GM12878 (cell line): ENCODE data around the gene FBXL22. TPM values are rescaled to one million over a fixed set of nuclear protein-coding genes. Genes with fewer than 3 reads are reported as not detected.

ENCODE experiments used
- ATAC-seq: fragments of 200-7000 bp; cut with Tn5 transposase; 3 replicates; pipeline ENCODE4 v1.9.1; 2020; ENCODE audit warnings: mild to moderate bottlenecking, moderate library complexity
- BruUV-seq: library from RNA; stranded (reverse); fragments of 400-500 nt; replicated peaks from 2 replicates; lab custom pipeline; 2021; lab: Mats Ljungman, UMichigan
- CTCF ChIA-PET: fragments of 300-600 bp; sonication (Branson Sonifier 250); formaldehyde crosslinking; extraction: SDS; loops from one replicate; lab custom pipeline; 2021; ENCODE audit warnings: inconsistent platforms; lab: Yijun Ruan, JAX
- POLR2A ChIA-PET: fragments of 350-600 bp; formaldehyde crosslinking; extraction: SDS; loops from one replicate; lab custom pipeline; 2021; ENCODE audit warnings: inconsistent platforms; lab: Charles Lee
- RAD21 ChIA-PET: fragments of 300-600 bp; sonication (Branson Sonifier 250); formaldehyde crosslinking; loops from one replicate; lab custom pipeline; 2023; ENCODE audit warnings: antibody characterized with exemption; ENCODE audit not compliant: unreplicated experiment; lab: Charles Lee
- SMC1A ChIA-PET: fragments of 300-600 bp; sonication (Branson Sonifier 250); formaldehyde crosslinking; loops from one replicate; lab custom pipeline; 2023; ENCODE audit not compliant: unreplicated experiment, uncharacterized antibody; lab: Charles Lee
- DNase-seq: peaks from one replicate; pipeline ENCODE4 v3.0.0-alpha.2; 2011; ENCODE audit warnings: low read depth, low spot score
- FAIRE-seq: peaks from 3 replicates; lab custom pipeline; 2011; peaks lifted over from hg19 to GRCh38; lab: Jason Lieb, UNC
- H2AFZ ChIP-seq: 2 replicates; pipeline ENCODE4 v1.6.0; 2011; ENCODE audit warnings: low read depth, low read length, control low read depth; ENCODE audit not compliant: control insufficient read depth
- H3K27ac ChIP-seq: 2 replicates; pipeline ENCODE4 v1.5.1; 2011; ENCODE audit warnings: control low read depth; ENCODE audit not compliant: control insufficient read depth, insufficient read depth
- H3K27me3 ChIP-seq, 2 experiments: replicated peaks in 1 of 2; 2 replicates each; pipeline versions ENCODE4 v1.6.0 to v1.6.1; 2011; ENCODE audit warnings: low read length in 1 of 2; ENCODE audit not compliant: control insufficient read depth in 2 of 2, insufficient read depth in 2 of 2
- H3K36me3 ChIP-seq, 2 experiments: 2 replicates each; pipeline ENCODE4 v1.5.1; 2011; ENCODE audit warnings: low read length in 1 of 2; ENCODE audit not compliant: control insufficient read depth in 2 of 2, insufficient read depth in 2 of 2
- H3K4me1 ChIP-seq: 2 replicates; pipeline ENCODE4 v1.6.1; 2011; ENCODE audit warnings: mild to moderate bottlenecking, low read length, moderate library complexity, mixed read lengths; ENCODE audit not compliant: control insufficient read depth, insufficient read depth
- H3K4me2 ChIP-seq: 2 replicates; pipeline ENCODE4 v1.6.0; 2011; ENCODE audit warnings: control low read depth; ENCODE audit not compliant: control insufficient read depth, insufficient read depth
- H3K4me3 ChIP-seq: fragments of 200-600 bp; sonication (generic); 2 replicates; pipeline ENCODE4 v1.5.1; 2016
- H3K79me2 ChIP-seq: 2 replicates; pipeline ENCODE4 v1.6.0; 2011; ENCODE audit warnings: low read length; ENCODE audit not compliant: control insufficient read depth, insufficient read depth
- H3K9ac ChIP-seq: 2 replicates; pipeline ENCODE4 v1.8.0; 2011; ENCODE audit warnings: low read length, control low read depth, mixed read lengths; ENCODE audit not compliant: control insufficient read depth, insufficient read depth
- H3K9me3 ChIP-seq: replicated peaks from 3 replicates; pipeline ENCODE4 v1.5.1; 2011; ENCODE audit warnings: mild to moderate bottlenecking, low read length; ENCODE audit not compliant: control insufficient read depth, insufficient read depth
- H4K20me1 ChIP-seq: 2 replicates; pipeline ENCODE4 v1.6.0; 2011; ENCODE audit not compliant: control insufficient read depth, insufficient read depth
- BACH1 ChIP-seq: fragments of 450-650 bp; IDR thresholded peaks from 2 replicates; pipeline ENCODE4 v1.6.1; 2017; ENCODE audit warnings: mild to moderate bottlenecking, borderline replicate concordance
- BCL11A ChIP-seq: IDR thresholded peaks from 2 replicates; pipeline ENCODE4 v1.6.1; 2011; ENCODE audit warnings: low read depth, low read length
- CTCF ChIP-seq, 3 experiments: IDR thresholded peaks in 2 of 3; conservative IDR thresholded peaks in 1 of 3; 2 replicates each; pipeline ENCODE4 v1.5.1; 2011; ENCODE audit warnings: low read depth in 3 of 3, low read length in 3 of 3, mild to moderate bottlenecking in 3 of 3, control low read depth in 2 of 3, moderate library complexity in 2 of 3, inconsistent platforms in 1 of 3, mixed read lengths in 1 of 3; ENCODE audit not compliant: control insufficient read depth in 2 of 3, insufficient read depth in 1 of 3; ENCODE audit errors: extremely low read depth in 1 of 3
- EP300 ChIP-seq, 2 experiments: fragments of 150-350 bp in 1 of 2; IDR thresholded peaks; 2 replicates each; pipeline ENCODE4 v1.6.1; 2011 to 2012; ENCODE audit warnings: low read depth in 2 of 2, low read length in 2 of 2, borderline replicate concordance in 1 of 2, improper control_type of control experiment in 1 of 2, inconsistent platforms in 1 of 2; ENCODE audit not compliant: control insufficient read depth in 1 of 2
- JUNB ChIP-seq: IDR thresholded peaks from 2 replicates; pipeline ENCODE4 v1.6.1; 2016; ENCODE audit warnings: antibody characterized with exemption, mild to moderate bottlenecking
- RAD51 ChIP-seq: fragments of 450-650 bp; IDR thresholded peaks from 2 replicates; pipeline ENCODE4 v1.6.1; 2016; ENCODE audit warnings: moderate library complexity, mild to moderate bottlenecking, inconsistent platforms
- RBBP5 ChIP-seq: fragments of 200-600 bp; sonication (generic); conservative IDR thresholded peaks from 2 replicates; pipeline ENCODE4 v1.6.1; 2016
- SMAD1 ChIP-seq: fragments of 450-650 bp; IDR thresholded peaks from 2 replicates; pipeline ENCODE4 v1.6.1; 2018; ENCODE audit warnings: mild to moderate bottlenecking, low read depth; ENCODE audit not compliant: partially characterized antibody
- ZNF687 ChIP-seq: fragments of 450-650 bp; IDR thresholded peaks from 2 replicates; pipeline ENCODE4 v1.6.1; 2017; ENCODE audit warnings: mild to moderate bottlenecking, moderate library complexity
- ZZZ3 ChIP-seq: IDR thresholded peaks from 2 replicates; pipeline ENCODE4 v1.6.1; 2011; ENCODE audit warnings: low read depth; ENCODE audit not compliant: control insufficient read depth, insufficient read length
- WGBS: methylation state at CpG from one replicate; pipeline ENCODE4 v1.1.6; 2016; ENCODE audit warnings: low lambda C conversion rate; ENCODE audit not compliant: insufficient replicate concordance, insufficient coverage; ENCODE audit errors: missing lambda C conversion rate; 5-methylcytosine and 5-hydroxymethylcytosine counted together
- in situ Hi-C: fragments of 300-500 bp; cut with MboI; formaldehyde crosslinking; loops from 9 replicates; pipeline ENCODE4 v1.14.3; 2018; ENCODE audit warnings: mixed read lengths
- intact Hi-C: fragments of 100-400 bp; cut with micrococcal nuclease; formaldehyde crosslinking; loops from one replicate; pipeline ENCODE4 v1.14.2; 2022; ENCODE audit not compliant: unreplicated experiment
- polyA plus RNA-seq, 11 experiments: library from polyadenylated mRNA; depleted of rRNA in 4 of 11; unstranded in 6 of 11; stranded (reverse) in 5 of 11; fragments of >200 nt; fragmentation: Nextera tagmentation in 4 of 11; fragmentation: Illumina TruSeq in 1 of 11; extraction: Ambion mirVana in 4 of 11; extraction: Trizol in 1 of 11; gene quantifications; 1 replicate in 1 of 11; 2 replicates in 10 of 11; pipeline versions ENCODE4 v1.2.1 to v1.2.3, GENCODE V29; 2011 to 2016; ENCODE audit warnings: inconsistent platforms in 2 of 11, missing spikeins in 2 of 11, low read depth in 1 of 11
- total RNA-seq, 4 experiments: library from RNA; depleted of rRNA in 3 of 4; stranded (reverse); fragments of >200 nt in 3 of 4; fragmentation: Illumina TruSeq in 1 of 4; extraction: Trizol in 1 of 4; gene quantifications; 2 replicates each; pipeline versions ENCODE4 v1.2.1 to v1.2.3, GENCODE V29; 2013 to 2021

FBXL22 gene
- total and polyA plus RNA-seq, 10 of the 15 experiments (the other 5 are each of a cell fraction or from before 2014, with no cell fraction given): 0.05 to 2.6 (median 0.52) TPM

- 95% methylated on average over 1 of the region's 1 CpG for WGBS
- no peaks in the 10 kb centered on the region for H4K20me1 ChIP-seq
- ChIA-PET CTCF (interaction anchor here (0.6 to 1.5 kb wide), 3 partner anchors 12 to 147 kb away, joined by 3 to 8 read pairs (median 4); no protein-coding TSS in a partner anchor), RAD21 (no interaction called here), POLR2A (interaction anchor here (0.6 kb wide), 1 partner anchor 11 kb away, joined by 3 read pairs; no protein-coding TSS in a partner anchor), SMC1A (interaction anchor here (0.6 to 5.9 kb wide), 6 partner anchors 10 to 429 kb away, joined by 3 to 43 read pairs (median 3); no protein-coding TSS in a partner anchor)
- H3K9ac ChIP-seq: no peak overlapping the region
- in situ Hi-C loops: no loop called here
- intact Hi-C loops: no loop called here
- H3K4me1 ChIP-seq: no peaks in the 10 kb centered on the region
- DNase-seq (no peak), ATAC-seq (peak; percentile 38; the same call in 2 of the 3 replicates), FAIRE-seq (no peak)
- no peaks in the 10 kb centered on the region for H3K27me3 ChIP-seq
- peaks cover 10 to 36% of the 10 kb centered on the region in 2 experiments for H3K36me3 ChIP-seq
- H3K9me3 ChIP-seq: no peaks in the 10 kb centered on the region
- H2AFZ ChIP-seq: no peak overlapping the region
- no peak overlapping the region for H3K4me2 ChIP-seq
- H3K27ac ChIP-seq: no peak overlapping the region
- TF ChIP-seq RAD51: 0 out of 2 replicates have a peak, but pooled peaks have one; percentile 14
- no peak for TF ChIP-seq CTCF (IDR thresholded peaks at IDR 0.05 in 2 of 3, conservative IDR thresholded peaks at IDR 0.05 in 1 of 3; ENCODE audit: control insufficient read depth in 2 of 3, extremely low read depth in 1 of 3, insufficient read depth in 1 of 3, low read depth in 3 of 3, low read length in 3 of 3)
- 0 out of 2 replicates have a peak, but pooled peaks have one; percentile 15 for TF ChIP-seq JUNB
- no peaks in the 10 kb centered on the region for H3K79me2 ChIP-seq
- no TSS peak for BruUV-seq
- H3K4me3 ChIP-seq: no peak overlapping the region
These were observed 41.7 kb downstream of the FBXL22 start for GRCh38 chr15:63638839-63639238.

DNA sequence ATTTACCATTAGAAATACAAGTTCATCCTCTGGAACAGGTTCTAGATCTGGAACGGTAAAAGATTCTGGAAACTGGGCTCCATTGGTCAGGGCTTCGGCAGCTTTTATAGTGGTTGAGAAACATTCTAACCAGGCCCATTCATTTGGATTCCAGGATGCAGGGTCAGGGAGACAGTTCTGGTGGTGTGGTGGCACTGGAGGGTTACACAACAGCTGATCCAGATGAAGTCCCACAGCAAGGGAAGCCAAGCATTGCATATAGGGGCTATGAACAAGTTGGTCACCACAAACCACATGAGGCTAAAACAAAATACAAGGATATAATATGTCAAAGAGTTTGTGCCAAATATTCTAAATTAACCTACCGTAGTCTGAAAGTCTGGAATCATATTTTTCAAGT lies 43.0 kb downstream of the FBXL22 start:
- H3K79me2 ChIP-seq: no peaks in the 10 kb centered on the region
- FAIRE-seq: no peak
- H3K9me3 ChIP-seq: no peaks in the 10 kb centered on the region
- no peaks in the 10 kb centered on the region for H3K4me1 ChIP-seq
- BruUV-seq: no TSS peak
- POLR2A ChIA-PET: interaction anchor here (0.9 kb wide), 1 partner anchor 13 kb away, joined by 3 read pairs; no protein-coding TSS in a partner anchor
- DNase-seq: no peak
- RAD21 ChIA-PET: interaction anchor here (0.5 to 2.1 kb wide), 4 partner anchors 30 to 342 kb away, joined by 3 to 4 read pairs (median 4); no protein-coding TSS in a partner anchor
- no peak for ATAC-seq
- H4K20me1 ChIP-seq: no peaks in the 10 kb centered on the region
- peaks cover 10 to 42% of the 10 kb centered on the region in 2 experiments for H3K36me3 ChIP-seq
- no peak overlapping the region for H3K27ac ChIP-seq
- no peak overlapping the region for H3K9ac ChIP-seq
- CTCF ChIA-PET: interaction anchor here (0.8 to 2.2 kb wide), 6 partner anchors 9 to 371 kb away, joined by 4 to 7 read pairs (median 4); no protein-coding TSS in a partner anchor
- 95% methylated on average over 3 of the region's 3 CpGs for WGBS
- H3K4me3 ChIP-seq: no peak overlapping the region
- H3K4me2 ChIP-seq: no peak overlapping the region
- SMC1A ChIA-PET: interaction anchor here (0.9 to 5.9 kb wide), 8 partner anchors 10 to 349 kb away, joined by 3 to 43 read pairs (median 4); no protein-coding TSS in a partner anchor
- in situ Hi-C loops (no loop called here), intact Hi-C loops (no loop called here)
- no peaks in the 10 kb centered on the region for H3K27me3 ChIP-seq
- H2AFZ ChIP-seq: no peak overlapping the region
- TF ChIP-seq ZNF687 (no peak), ZZZ3 (no peak), BACH1 (no peak), SMAD1 (no peak), EP300 (IDR thresholded peaks at IDR 0.05; ENCODE audit: borderline replicate concordance in 1 of 2, control insufficient read depth in 1 of 2, low read depth in 2 of 2, low read length in 2 of 2) (no peak), BCL11A (no peak), RBBP5 (no peak)
